Hepatocyte (in vitro differentiated cells): ENCODE measurements around the gene ACTL10. TPM values are rescaled to one million over a fixed set of nuclear protein-coding genes. Genes with fewer than 3 reads are reported as not detected.
"Not testable (repeated sequence)": the region's sequence is repeated elsewhere in the genome, so short reads cannot be mapped to it uniquely, and the experiment has no call there.

ENCODE experiments used
- DNase-seq: peaks from one replicate; pipeline ENCODE4 v3.0.0-alpha.2; 2016; ENCODE audit warnings: low spot score
- H2AFZ ChIP-seq: fragments of 200-600 bp; sonication (generic); 2 replicates; pipeline ENCODE4 v1.6.0; 2016; ENCODE audit warnings: antibody characterized with exemption, mild to moderate bottlenecking
- H3K27ac ChIP-seq: fragments of 200-600 bp; sonication (generic); 2 replicates; pipeline ENCODE4 v1.5.1; 2016; ENCODE audit warnings: mild to moderate bottlenecking
- H3K27me3 ChIP-seq: fragments of 200-600 bp; sonication (generic); 2 replicates; pipeline ENCODE4 v1.6.1; 2016
- H3K36me3 ChIP-seq: fragments of 200-600 bp; sonication (generic); replicated peaks from 2 replicates; pipeline ENCODE4 v1.5.1; 2016; ENCODE audit warnings: low read depth; ENCODE audit not compliant: insufficient read depth
- H3K4me1 ChIP-seq: fragments of 200-600 bp; sonication (generic); 2 replicates; pipeline ENCODE4 v1.5.1; 2016; ENCODE audit warnings: mild to moderate bottlenecking, moderate library complexity; ENCODE audit not compliant: insufficient read depth
- H3K4me2 ChIP-seq: fragments of 200-600 bp; sonication (generic); 2 replicates; pipeline ENCODE4 v1.6.0; 2016
- H3K4me3 ChIP-seq: fragments of 200-600 bp; sonication (generic); 2 replicates; pipeline ENCODE4 v1.5.1; 2016; ENCODE audit warnings: mild to moderate bottlenecking
- H3K79me2 ChIP-seq: fragments of 200-600 bp; sonication (generic); 2 replicates; pipeline ENCODE4 v1.6.0; 2017; ENCODE audit warnings: mild to moderate bottlenecking
- H3K9me2 ChIP-seq: fragments of 200-600 bp; sonication (generic); replicated peaks from 2 replicates; pipeline ENCODE4 v1.6.0; 2017; ENCODE audit warnings: mild to moderate bottlenecking; ENCODE audit not compliant: insufficient read depth
- H3K9me3 ChIP-seq: fragments of 200-600 bp; sonication (generic); 2 replicates; pipeline ENCODE4 v1.5.1; 2016; ENCODE audit warnings: low read depth, mild to moderate bottlenecking
- H4K20me1 ChIP-seq: fragments of 200-600 bp; sonication (generic); 2 replicates; pipeline ENCODE4 v1.6.0; 2016; ENCODE audit warnings: mild to moderate bottlenecking; ENCODE audit not compliant: insufficient read depth, poor library complexity, severe bottlenecking
- EZH2 ChIP-seq: fragments of 200-600 bp; sonication (generic); IDR thresholded peaks from 2 replicates; pipeline ENCODE4 v1.6.1; 2016; ENCODE audit warnings: antibody characterized with exemption, mild to moderate bottlenecking, borderline replicate concordance
- EZH2phosphoT487 ChIP-seq: fragments of 200-600 bp; sonication (generic); IDR thresholded peaks from one replicate; pipeline ENCODE4 v1.6.1; 2018; ENCODE audit warnings: antibody characterized with exemption, mild to moderate bottlenecking, low read depth, moderate library complexity; ENCODE audit not compliant: unreplicated experiment, severe bottlenecking
- WGBS: methylation state at CpG from one replicate; pipeline ENCODE4 v1.1.6; 2016; ENCODE audit warnings: low lambda C conversion rate; ENCODE audit errors: missing lambda C conversion rate; 5-methylcytosine and 5-hydroxymethylcytosine counted together
- polyA plus RNA-seq: library from polyadenylated mRNA; unstranded; fragments of >200 nt; fragmentation: Nextera tagmentation; extraction: Ambion mirVana; gene quantifications from 2 replicates; pipeline ENCODE4 v1.2.1, GENCODE V29; 2016
- total RNA-seq: library from RNA; depleted of rRNA; stranded (reverse); fragments of >200 nt; gene quantifications from 2 replicates; pipeline ENCODE4 v1.2.3, GENCODE V29; 2014
- TF ChIP-seq, protein P1 (sequence below): fragments of 200-600 bp; sonication (generic); IDR thresholded peaks from 2 replicates; pipeline ENCODE4 v1.5.1; 2016; ENCODE audit warnings: antibody characterized with exemption, mild to moderate bottlenecking; ENCODE audit not compliant: poor library complexity

ACTL10 gene
- total and polyA plus RNA-seq, 2 experiments from 2014 or later = 0.17 to 2.6 TPM

- no peaks in the 10 kb centered on the region for H4K20me1 ChIP-seq
- TF ChIP-seq, protein P1, sequence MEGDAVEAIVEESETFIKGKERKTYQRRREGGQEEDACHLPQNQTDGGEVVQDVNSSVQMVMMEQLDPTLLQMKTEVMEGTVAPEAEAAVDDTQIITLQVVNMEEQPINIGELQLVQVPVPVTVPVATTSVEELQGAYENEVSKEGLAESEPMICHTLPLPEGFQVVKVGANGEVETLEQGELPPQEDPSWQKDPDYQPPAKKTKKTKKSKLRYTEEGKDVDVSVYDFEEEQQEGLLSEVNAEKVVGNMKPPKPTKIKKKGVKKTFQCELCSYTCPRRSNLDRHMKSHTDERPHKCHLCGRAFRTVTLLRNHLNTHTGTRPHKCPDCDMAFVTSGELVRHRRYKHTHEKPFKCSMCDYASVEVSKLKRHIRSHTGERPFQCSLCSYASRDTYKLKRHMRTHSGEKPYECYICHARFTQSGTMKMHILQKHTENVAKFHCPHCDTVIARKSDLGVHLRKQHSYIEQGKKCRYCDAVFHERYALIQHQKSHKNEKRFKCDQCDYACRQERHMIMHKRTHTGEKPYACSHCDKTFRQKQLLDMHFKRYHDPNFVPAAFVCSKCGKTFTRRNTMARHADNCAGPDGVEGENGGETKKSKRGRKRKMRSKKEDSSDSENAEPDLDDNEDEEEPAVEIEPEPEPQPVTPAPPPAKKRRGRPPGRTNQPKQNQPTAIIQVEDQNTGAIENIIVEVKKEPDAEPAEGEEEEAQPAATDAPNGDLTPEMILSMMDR = no peak
- TF ChIP-seq EZH2 (no peak), EZH2phosphoT487 (no peak)
- no peaks in the 10 kb centered on the region for H3K9me2 ChIP-seq
- H3K4me1 ChIP-seq = no peaks in the 10 kb centered on the region
- no peak for DNase-seq
- H2AFZ ChIP-seq = no peak overlapping the region
- no peak overlapping the region for H3K27ac ChIP-seq
- no peak overlapping the region for H3K4me2 ChIP-seq
- WGBS = 79% methylated on average over 4 of the region's 4 CpGs
- no peaks in the 10 kb centered on the region for H3K27me3 ChIP-seq
- no peaks in the 10 kb centered on the region for H3K36me3 ChIP-seq
- H3K79me2 ChIP-seq = no peaks in the 10 kb centered on the region
- H3K4me3 ChIP-seq = no peak overlapping the region
- no peaks in the 10 kb centered on the region for H3K9me3 ChIP-seq
Observed at GRCh38 chr20:33645072-33645358, 21.7 kb upstream of the ACTL10 start.

- 96% methylated on average over 2 of the region's 2 CpGs for WGBS
Observed at GRCh38 chr20:33645396-33645795, 21.3 kb upstream of the ACTL10 start.

GRCh38 chr20:33646191-33646590, 20.6 kb upstream of the ACTL10 start:
- no peaks in the 10 kb centered on the region for H3K27me3 ChIP-seq
- H3K9me3 ChIP-seq = no peaks in the 10 kb centered on the region
- H3K4me1 ChIP-seq = no peaks in the 10 kb centered on the region
- no peak overlapping the region for H3K4me2 ChIP-seq
- H3K79me2 ChIP-seq = no peaks in the 10 kb centered on the region
- no peak overlapping the region for H3K27ac ChIP-seq
- H3K4me3 ChIP-seq = no peak overlapping the region
- DNase-seq = no peak
- TF ChIP-seq, protein P1 = no peak
- TF ChIP-seq EZH2phosphoT487 (no peak), EZH2 (no peak)
- H4K20me1 ChIP-seq = no peaks in the 10 kb centered on the region
- H3K36me3 ChIP-seq = no peaks in the 10 kb centered on the region
- no peak overlapping the region for H2AFZ ChIP-seq
- H3K9me2 ChIP-seq = no peaks in the 10 kb centered on the region
- over 99% methylated on average over 5 of the region's 5 CpGs for WGBS

More at GRCh38 chr20:33645396-33645795, 21.3 kb upstream of the ACTL10 start:
- Histone ChIP-seq H3K4me1 (no peaks in the 10 kb centered on the region), H3K9me3 (no peaks in the 10 kb centered on the region), H3K4me3 (no peak overlapping the region), H3K27ac (no peak overlapping the region), H3K36me3 (no peaks in the 10 kb centered on the region), H3K79me2 (no peaks in the 10 kb centered on the region), H4K20me1 (no peaks in the 10 kb centered on the region), H2AFZ (no peak overlapping the region), H3K4me2 (no peak overlapping the region), H3K27me3 (no peaks in the 10 kb centered on the region), H3K9me2 (no peaks in the 10 kb centered on the region)
- DNase-seq = no peak
- TF ChIP-seq EZH2phosphoT487 (no peak), EZH2 (no peak)
- TF ChIP-seq, protein P1 = no peak

DNA sequence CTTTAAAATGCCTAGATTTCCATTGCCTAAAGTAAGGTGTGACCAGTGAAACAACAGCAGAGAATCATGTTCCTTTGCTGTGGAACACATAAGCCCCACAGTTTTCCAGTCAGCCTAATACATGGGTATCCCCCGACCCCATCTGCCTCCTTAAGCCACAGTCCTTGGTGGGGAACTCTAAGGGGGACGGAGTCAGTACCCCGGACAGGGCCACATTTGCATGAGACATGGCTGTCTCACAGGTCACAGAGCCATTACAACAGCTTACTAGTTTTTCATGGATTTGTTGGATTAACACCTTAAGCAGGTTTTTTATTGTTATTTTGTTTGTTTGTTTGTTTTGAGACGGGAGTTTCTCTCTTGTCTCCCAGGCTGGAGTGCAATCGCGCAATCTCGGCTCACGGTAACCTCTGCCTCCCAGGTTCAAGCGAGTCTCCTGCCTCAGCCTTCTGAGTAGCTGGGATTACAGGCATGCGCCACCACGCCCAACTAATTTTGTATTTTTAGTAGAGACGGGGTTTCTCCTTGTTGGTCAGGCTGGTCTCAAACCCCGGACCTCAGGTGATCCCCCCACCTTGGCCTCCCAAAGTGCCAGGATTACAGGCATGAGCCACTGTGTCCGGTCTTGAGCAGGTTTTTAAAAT, 19.7 kb upstream of the ACTL10 start:
- H3K27ac ChIP-seq, H2AFZ ChIP-seq, H3K4me3 ChIP-seq, H3K4me1 ChIP-seq, H3K9me2 ChIP-seq, H3K79me2 ChIP-seq, DNase-seq, H3K27me3 ChIP-seq, H4K20me1 ChIP-seq, H3K9me3 ChIP-seq, H3K36me3 ChIP-seq, H3K4me2 ChIP-seq: not testable (repeated sequence)
- 86% methylated on average over 14 of the region's 14 CpGs for WGBS
